HG03571 (cell line): ENCODE data around the gene CLK1.

Experiments
- ATAC-seq: cut with Tn5 transposase; IDR thresholded peaks from one replicate; pipeline ENCODE4 v1.9.1; 2021; ENCODE audit not compliant: unreplicated experiment

CLK1 gene

GRCh38 chr2:200811333-200812121 is 52.9 kb downstream of the CLK1 start, which contains the start of gene BZW1:
Gene BZW1, plus strand, starts transcription at chr2:200811910. Its CDS starts 1,308 bp downstream, at chr2:200813218.
- peak; percentile 79 for ATAC-seq

- no peak for ATAC-seq
Observed at GRCh38 chr2:200810998-200811332, 53.5 kb downstream of the CLK1 start.

- ATAC-seq, result no peak
Observed at GRCh38 chr2:200810252-200810997, 54.0 kb downstream of the CLK1 start.

- ATAC-seq, result no peak
Observed at GRCh38 chr2:200809506-200810251, 54.8 kb downstream of the CLK1 start.
